ENCODE results near the gene PCDH9. TPM values are rescaled to one million over a fixed set of nuclear protein-coding genes. Genes with fewer than 3 reads are reported as not detected.

The PCDH9 gene
- total RNA-seq, 1 donor from 2014 or later = 0.40 TPM

GRCh38 chr13:67259208-67259607 is 29.1 kb upstream of the PCDH9 start:
- no peak for TF ChIP-seq CTCF (conservative IDR thresholded peaks at IDR 0.05; ENCODE audit: low read depth, low read length)
- no peak for DNase-seq (ENCODE audit: low read depth)
- no peak overlapping the region for H3K4me3 ChIP-seq (ENCODE audit: low read depth, low read length)

GRCh38 chr13:67258482-67258881 is 28.3 kb upstream of the PCDH9 start:
- H3K4me3 ChIP-seq (ENCODE audit: low read depth, low read length) = no peak overlapping the region
- no peak for DNase-seq (ENCODE audit: low read depth)
- TF ChIP-seq CTCF (conservative IDR thresholded peaks at IDR 0.05; ENCODE audit: low read depth, low read length) = no peak

- no peak overlapping the region for H3K4me3 ChIP-seq (ENCODE audit: low read depth, low read length)
- TF ChIP-seq CTCF (conservative IDR thresholded peaks at IDR 0.05; ENCODE audit: low read depth, low read length) = no peak
- DNase-seq (ENCODE audit: low read depth) = no peak
Observed at GRCh38 chr13:67238861-67239260, 8.7 kb upstream of the PCDH9 start.

GRCh38 chr13:67238277-67238859 is 8.2 kb upstream of the PCDH9 start:
- H3K4me3 ChIP-seq (ENCODE audit: low read depth, low read length) = no peak overlapping the region
- TF ChIP-seq CTCF (conservative IDR thresholded peaks at IDR 0.05; ENCODE audit: low read depth, low read length) = peak; percentile 54
- no peak for DNase-seq (ENCODE audit: low read depth)

- H3K4me3 ChIP-seq (ENCODE audit: low read depth, low read length) = no peak overlapping the region
- no peak for DNase-seq (ENCODE audit: low read depth)
- no peak for TF ChIP-seq CTCF (conservative IDR thresholded peaks at IDR 0.05; ENCODE audit: low read depth, low read length)
Observed at GRCh38 chr13:67235265-67235664, 5.1 kb upstream of the PCDH9 start.

- DNase-seq (ENCODE audit: low read depth) = no peak
- no peak for TF ChIP-seq CTCF (conservative IDR thresholded peaks at IDR 0.05; ENCODE audit: low read depth, low read length)
- H3K4me3 ChIP-seq (ENCODE audit: low read depth, low read length) = peak overlapping the region; percentile 5
Observed at GRCh38 chr13:67232384-67232783, 2.2 kb upstream of the PCDH9 start.

- no peak for DNase-seq (ENCODE audit: low read depth)
- peak overlapping the region; percentile 86 for H3K4me3 ChIP-seq (ENCODE audit: low read depth, low read length)
- no peak for TF ChIP-seq CTCF (conservative IDR thresholded peaks at IDR 0.05; ENCODE audit: low read depth, low read length)
Observed at GRCh38 chr13:67231289-67232000, 1.3 kb upstream of the PCDH9 start.

Data from epithelial cell of proximal tubule (primary cell).